ENCODE results near the gene EEIG1. TPM values are rescaled to one million over a fixed set of nuclear protein-coding genes. Genes with fewer than 3 reads are reported as not detected.

The EEIG1 gene
- total and polyA plus RNA-seq, 2 donors (not counting 1 experiment from before 2014, with no cell fraction given), result 57.2 to 245 TPM

DNA sequence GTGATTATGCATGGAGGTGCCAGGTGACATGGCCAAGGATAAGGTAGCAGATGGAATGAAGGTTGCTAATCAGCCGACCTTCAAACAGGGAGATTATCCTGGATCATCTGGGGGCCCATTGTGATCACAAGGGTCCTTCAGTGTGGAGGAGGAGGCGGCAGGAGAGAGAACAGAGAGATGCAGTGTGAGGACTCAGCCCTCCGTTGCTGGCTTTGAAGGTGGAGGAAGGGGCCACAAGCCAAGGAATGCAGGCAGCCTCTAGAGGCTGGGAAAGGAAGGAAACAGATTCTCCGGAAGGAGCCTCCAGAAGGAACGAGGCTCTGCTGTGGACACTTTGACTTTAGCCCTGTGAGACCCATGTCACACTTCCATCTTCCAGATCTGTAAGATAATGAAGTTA lies 27.4 kb upstream of the EEIG1 start:
- POLR2A ChIA-PET, result interaction anchor here (0.7 to 3.2 kb wide), 10 partner anchors 12 to 110 kb away, joined by 3 to 27 read pairs (median 6); partner anchors contain the start of gene EEIG1

More for the DNA sequence above, 27.4 kb upstream of the EEIG1 start:
- peak overlapping the region; percentile 81 to 93 for H3K27ac ChIP-seq (ENCODE audit: low read length in 2 of 2)
- TF ChIP-seq EZH2 (IDR thresholded peaks at IDR 0.05; ENCODE audit: borderline replicate concordance, insufficient read depth, low read depth, low read length, poor library complexity, severe bottlenecking), result no peak
- TF ChIP-seq, protein P1, sequence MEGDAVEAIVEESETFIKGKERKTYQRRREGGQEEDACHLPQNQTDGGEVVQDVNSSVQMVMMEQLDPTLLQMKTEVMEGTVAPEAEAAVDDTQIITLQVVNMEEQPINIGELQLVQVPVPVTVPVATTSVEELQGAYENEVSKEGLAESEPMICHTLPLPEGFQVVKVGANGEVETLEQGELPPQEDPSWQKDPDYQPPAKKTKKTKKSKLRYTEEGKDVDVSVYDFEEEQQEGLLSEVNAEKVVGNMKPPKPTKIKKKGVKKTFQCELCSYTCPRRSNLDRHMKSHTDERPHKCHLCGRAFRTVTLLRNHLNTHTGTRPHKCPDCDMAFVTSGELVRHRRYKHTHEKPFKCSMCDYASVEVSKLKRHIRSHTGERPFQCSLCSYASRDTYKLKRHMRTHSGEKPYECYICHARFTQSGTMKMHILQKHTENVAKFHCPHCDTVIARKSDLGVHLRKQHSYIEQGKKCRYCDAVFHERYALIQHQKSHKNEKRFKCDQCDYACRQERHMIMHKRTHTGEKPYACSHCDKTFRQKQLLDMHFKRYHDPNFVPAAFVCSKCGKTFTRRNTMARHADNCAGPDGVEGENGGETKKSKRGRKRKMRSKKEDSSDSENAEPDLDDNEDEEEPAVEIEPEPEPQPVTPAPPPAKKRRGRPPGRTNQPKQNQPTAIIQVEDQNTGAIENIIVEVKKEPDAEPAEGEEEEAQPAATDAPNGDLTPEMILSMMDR (IDR thresholded peaks at IDR 0.05), result no peak
- H3K4me1 ChIP-seq (ENCODE audit: control insufficient read depth in 2 of 2, insufficient read depth in 2 of 2, low read length in 2 of 2), result peaks cover 56 to 72% of the 10 kb centered on the region in 2 donors
- WGBS (ENCODE audit: insufficient coverage), result 88% methylated on average over 3 of the region's 5 CpGs
- Mint-ChIP-seq H3K4me3 (peak overlapping the region; percentile 82), H3K27me3 (no peaks in the 10 kb centered on the region), H3K9me3 (ENCODE audit: insufficient read depth) (peaks cover 2% of the 10 kb centered on the region), H3K27ac (peak overlapping the region; percentile 91), H3K4me1 (peaks cover 60% of the 10 kb centered on the region)
- H2AFZ ChIP-seq (ENCODE audit: insufficient read depth, low read depth, low read length, poor library complexity, severe bottlenecking), result no peak overlapping the region
- no peaks in the 10 kb centered on the region for H3K27me3 ChIP-seq (replicated peaks in 1 of 4; ENCODE audit: control extremely low read depth in 1 of 4, control insufficient read depth in 3 of 4, insufficient read depth in 4 of 4, low read length in 3 of 4)
- intact Hi-C loops (cut with micrococcal nuclease), result loop anchor here (5.0 kb wide), 1 partner anchor 36 kb away; no protein-coding TSS in a partner anchor
- no peak for ATAC-seq (ENCODE audit: low read depth)
- H3K36me3 ChIP-seq (replicated peaks in 1 of 2; ENCODE audit: control extremely low read depth in 1 of 2, control insufficient read depth in 1 of 2, extremely low read depth in 1 of 2, insufficient read depth in 2 of 2, low read length in 1 of 2), result no peaks in the 10 kb centered on the region
- H3K9ac ChIP-seq (ENCODE audit: low read length), result no peak overlapping the region
- CTCF ChIA-PET, result interaction anchor here (1.2 to 3.0 kb wide), 9 partner anchors 10 to 66 kb away, joined by 3 to 27 read pairs (median 7); partner anchors contain the start of gene EEIG1
- no peak for DNase-seq
- peaks cover 0 to 13% (median 3%) of the 10 kb centered on the region in 3 donors for H3K9me3 ChIP-seq (ENCODE audit: control extremely low read depth in 1 of 3, control insufficient read depth in 2 of 3, insufficient read depth in 1 of 3, low read length in 2 of 3)
- peak overlapping the region in 2 of 5 experiments; percentile 0 to 35 for H3K4me3 ChIP-seq (ENCODE audit: control extremely low read depth in 1 of 5, extremely low read depth in 1 of 5, insufficient read depth in 1 of 5, low read depth in 2 of 5, low read length in 4 of 5)
- H3K79me2 ChIP-seq (ENCODE audit: control insufficient read depth, insufficient read depth, low read length), result no peaks in the 10 kb centered on the region
- peak overlapping the region; percentile 71 for H3K4me2 ChIP-seq (replicated peaks; ENCODE audit: low read depth, low read length, poor library complexity, severe bottlenecking)
- no peaks in the 10 kb centered on the region for H4K20me1 ChIP-seq (ENCODE audit: control insufficient read depth, insufficient read depth, low read length, poor library complexity, severe bottlenecking)

All from B cell (primary cell).